Kidney epithelial cell (primary cell): ENCODE measurements around the gene ZNF646. TPM values are rescaled to one million over a fixed set of nuclear protein-coding genes. Genes with fewer than 3 reads are reported as not detected.

ENCODE experiments used
- DNase-seq: peaks from one replicate; pipeline ENCODE4 v3.0.0-alpha.2; 2010; ENCODE audit warnings: low read depth
- H3K27me3 ChIP-seq: 2 replicates; pipeline ENCODE4 v1.6.0; 2011; ENCODE audit warnings: low read length; ENCODE audit not compliant: control insufficient read depth, insufficient read depth
- H3K36me3 ChIP-seq: 2 replicates; pipeline ENCODE4 v1.5.1; 2011; ENCODE audit warnings: low read length; ENCODE audit not compliant: control insufficient read depth, insufficient read depth
- H3K4me3 ChIP-seq: 2 replicates; pipeline ENCODE4 v1.5.1; 2011; ENCODE audit warnings: low read depth, mild to moderate bottlenecking, control low read depth, low read length
- total RNA-seq: library from RNA; depleted of rRNA; stranded (reverse); fragments of >200 nt; gene quantifications from 2 replicates; pipeline ENCODE4 v1.2.3, GENCODE V29; 2015
- TF ChIP-seq, protein P1 (sequence below): IDR thresholded peaks from 2 replicates; pipeline ENCODE4 v1.5.1; 2011; ENCODE audit warnings: mild to moderate bottlenecking, moderate library complexity, low read length, control low read depth, inconsistent platforms; ENCODE audit not compliant: insufficient read depth, poor library complexity, severe bottlenecking

Gene ZNF646
- total RNA-seq = 17.8 and 19.0 TPM in 2 replicates

DNA sequence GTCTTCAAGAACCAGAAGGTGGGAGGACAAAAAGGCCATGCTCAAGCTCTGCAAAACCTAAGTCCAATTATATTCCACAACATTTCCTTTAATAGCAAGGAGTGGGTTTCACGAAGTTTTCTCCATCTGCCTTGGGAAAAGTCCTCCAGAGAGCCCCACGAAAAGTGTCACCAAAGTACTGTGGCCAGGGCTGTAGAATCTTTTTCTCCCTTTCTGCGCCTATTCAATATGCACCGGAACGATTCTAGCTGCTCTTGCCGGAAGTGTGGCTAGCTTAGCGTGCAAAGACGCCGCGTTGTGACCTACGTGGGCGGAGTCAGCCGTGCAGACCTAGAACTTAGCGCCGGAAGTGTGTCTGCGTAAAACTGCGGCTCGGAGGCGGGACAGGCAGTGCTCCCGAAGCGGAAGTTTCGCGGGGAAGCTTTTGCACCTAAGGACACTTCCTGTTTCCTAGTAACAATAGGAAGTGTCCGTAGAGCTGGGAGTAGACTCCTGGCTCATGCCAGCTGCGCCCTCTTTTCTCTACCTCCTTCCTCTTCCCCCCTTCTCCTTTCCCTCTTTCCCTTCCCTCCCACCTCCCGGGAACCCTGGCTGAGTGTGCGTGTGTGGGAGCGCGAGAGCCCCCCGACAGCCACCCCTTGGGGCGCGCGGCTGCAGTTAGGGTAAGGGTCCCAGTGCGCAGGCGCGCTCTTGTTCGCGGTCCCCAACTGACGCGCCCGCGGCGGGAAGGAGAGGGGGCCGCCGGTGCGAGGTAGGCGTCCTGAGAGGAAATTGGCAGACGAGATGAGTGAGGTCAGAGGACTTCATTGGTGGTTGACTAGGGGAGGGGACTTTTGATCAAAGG, at the start of gene ZNF646, which contains the start of gene ZNF668:
Gene ZNF646, plus strand, starts transcription at position 453 of the 844 bp plus-strand sequence. CDS start 1,903 bp downstream, outside the sequence.
Gene ZNF668, minus strand, starts transcription at position 271 of the 844 bp plus-strand sequence. CDS start 9,781 bp downstream, outside the sequence.
- Histone ChIP-seq H3K36me3 (peaks cover 3% of the 10 kb centered on the region), H3K4me3 (peak within 1 kb of the TSS; percentile 90), H3K27me3 (no peaks in the 10 kb centered on the region)
- DNase-seq = peak; percentile 96
- TF ChIP-seq, protein P1, sequence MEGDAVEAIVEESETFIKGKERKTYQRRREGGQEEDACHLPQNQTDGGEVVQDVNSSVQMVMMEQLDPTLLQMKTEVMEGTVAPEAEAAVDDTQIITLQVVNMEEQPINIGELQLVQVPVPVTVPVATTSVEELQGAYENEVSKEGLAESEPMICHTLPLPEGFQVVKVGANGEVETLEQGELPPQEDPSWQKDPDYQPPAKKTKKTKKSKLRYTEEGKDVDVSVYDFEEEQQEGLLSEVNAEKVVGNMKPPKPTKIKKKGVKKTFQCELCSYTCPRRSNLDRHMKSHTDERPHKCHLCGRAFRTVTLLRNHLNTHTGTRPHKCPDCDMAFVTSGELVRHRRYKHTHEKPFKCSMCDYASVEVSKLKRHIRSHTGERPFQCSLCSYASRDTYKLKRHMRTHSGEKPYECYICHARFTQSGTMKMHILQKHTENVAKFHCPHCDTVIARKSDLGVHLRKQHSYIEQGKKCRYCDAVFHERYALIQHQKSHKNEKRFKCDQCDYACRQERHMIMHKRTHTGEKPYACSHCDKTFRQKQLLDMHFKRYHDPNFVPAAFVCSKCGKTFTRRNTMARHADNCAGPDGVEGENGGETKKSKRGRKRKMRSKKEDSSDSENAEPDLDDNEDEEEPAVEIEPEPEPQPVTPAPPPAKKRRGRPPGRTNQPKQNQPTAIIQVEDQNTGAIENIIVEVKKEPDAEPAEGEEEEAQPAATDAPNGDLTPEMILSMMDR = no peak

GRCh38 chr16:31025339-31025738, 48.9 kb upstream of the ZNF646 start:
- no peaks in the 10 kb centered on the region for H3K36me3 ChIP-seq
- DNase-seq = no peak
- H3K4me3 ChIP-seq = no peak overlapping the region
- TF ChIP-seq, protein P1 = no peak
- no peaks in the 10 kb centered on the region for H3K27me3 ChIP-seq

DNA sequence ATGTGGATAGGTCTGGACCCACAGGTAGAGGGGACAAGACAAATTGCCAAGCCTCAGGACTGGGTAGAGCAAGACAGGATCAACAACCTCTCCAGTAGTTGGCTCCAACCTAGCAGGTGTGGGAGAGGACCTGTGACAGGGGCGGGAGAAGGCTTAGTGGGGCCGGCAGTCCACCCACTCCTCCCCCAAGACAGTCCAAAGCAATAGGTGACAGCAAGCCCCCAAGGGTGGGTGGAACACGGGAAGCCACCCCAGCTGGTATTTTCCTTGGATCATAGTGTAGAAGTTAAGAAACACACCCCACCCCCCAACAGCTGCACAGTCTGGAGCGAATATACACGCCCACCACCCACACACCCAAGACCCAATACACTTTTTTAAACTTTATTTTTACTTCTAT, 45.0 kb upstream of the ZNF646 start:
- Histone ChIP-seq H3K36me3 (no peaks in the 10 kb centered on the region), H3K27me3 (no peaks in the 10 kb centered on the region), H3K4me3 (no peak overlapping the region)
- DNase-seq = no peak
- TF ChIP-seq, protein P1 = no peak

- DNase-seq = no peak
- no peak overlapping the region for H3K4me3 ChIP-seq
- TF ChIP-seq, protein P1 = no peak
- H3K27me3 ChIP-seq = no peaks in the 10 kb centered on the region
- no peaks in the 10 kb centered on the region for H3K36me3 ChIP-seq
Measured at GRCh38 chr16:31031276-31031675, 42.9 kb upstream of the ZNF646 start.

DNA sequence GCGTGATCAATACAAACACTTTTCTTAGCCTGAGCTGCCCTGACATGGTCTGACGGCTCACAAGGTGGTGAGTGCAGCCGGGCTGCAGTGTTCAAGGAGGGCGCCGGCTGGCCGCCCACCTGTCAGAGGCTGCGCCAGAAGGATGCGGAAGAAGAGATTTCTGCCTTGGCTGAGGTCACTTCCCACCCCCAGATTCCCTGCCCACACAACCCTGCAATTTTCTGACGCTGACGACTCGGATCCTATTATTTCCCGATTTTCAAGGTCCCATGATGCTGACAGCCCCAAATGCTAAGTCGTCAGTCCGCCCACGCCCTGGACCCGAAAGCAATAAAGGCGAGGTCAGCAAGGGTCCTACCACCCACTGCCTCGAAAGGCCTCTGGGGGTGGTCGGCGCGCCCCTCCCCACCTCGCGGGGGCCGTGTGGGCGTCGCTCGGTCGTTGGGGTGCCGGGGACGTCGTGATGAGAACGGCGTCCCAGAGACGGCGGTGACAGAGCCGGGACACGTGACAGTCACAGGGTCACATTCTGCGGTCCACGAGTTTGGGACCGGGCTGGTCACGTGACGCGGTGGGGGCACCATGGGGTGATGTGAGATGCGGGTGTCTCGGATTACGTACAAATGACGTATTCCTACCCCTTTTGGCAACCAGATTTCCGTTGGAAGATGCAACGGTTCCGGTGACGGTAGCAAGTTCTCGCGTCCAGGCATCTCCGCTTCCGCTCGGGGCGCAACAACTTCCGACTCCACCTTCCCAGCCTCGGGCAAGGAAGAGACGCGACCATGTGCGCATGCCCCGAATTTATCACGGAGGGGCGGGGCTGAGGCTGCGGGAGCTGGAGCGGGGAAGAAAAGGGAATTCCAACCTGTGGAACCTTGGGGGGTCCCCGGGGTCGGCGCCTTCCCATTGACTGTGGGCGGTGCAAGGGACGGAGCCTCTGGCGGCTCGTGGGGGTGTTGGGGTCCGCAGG, 41.2 kb upstream of the ZNF646 start, which contains the start of gene STX4:
Gene STX4, plus strand, starts transcription at position 823 of the 973 bp plus-strand sequence. CDS start 248 bp downstream, outside the sequence.
- DNase-seq = peak; percentile 88
- H3K27me3 ChIP-seq = no peaks in the 10 kb centered on the region
- peak within 1 kb of the TSS; percentile 100 for H3K4me3 ChIP-seq
- H3K36me3 ChIP-seq = peaks cover 2% of the 10 kb centered on the region
- TF ChIP-seq, protein P1 = no peak
